Measurements from ENCODE around the gene HPF1.

DNA sequence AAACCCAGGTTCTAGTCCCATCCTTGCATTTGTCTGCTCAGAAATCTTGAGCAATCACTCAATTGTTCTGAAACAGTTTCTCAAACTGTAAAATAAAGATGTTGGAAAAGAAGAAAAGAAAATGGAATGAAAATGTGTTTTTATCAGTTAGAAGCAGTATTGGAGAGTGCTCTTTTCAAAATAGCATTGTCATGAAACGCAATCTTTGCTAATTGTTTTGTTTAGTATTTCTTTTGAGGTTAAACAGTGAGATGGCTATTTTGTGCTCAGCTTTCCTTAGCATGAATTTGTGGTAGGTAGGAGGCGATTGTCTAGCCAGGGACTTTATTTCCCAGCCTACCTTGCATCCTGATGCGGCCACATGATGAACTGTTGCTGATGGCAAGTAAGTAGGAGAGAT, 10.6 kb upstream of the HPF1 start:
- TF ChIP-seq, protein P1, sequence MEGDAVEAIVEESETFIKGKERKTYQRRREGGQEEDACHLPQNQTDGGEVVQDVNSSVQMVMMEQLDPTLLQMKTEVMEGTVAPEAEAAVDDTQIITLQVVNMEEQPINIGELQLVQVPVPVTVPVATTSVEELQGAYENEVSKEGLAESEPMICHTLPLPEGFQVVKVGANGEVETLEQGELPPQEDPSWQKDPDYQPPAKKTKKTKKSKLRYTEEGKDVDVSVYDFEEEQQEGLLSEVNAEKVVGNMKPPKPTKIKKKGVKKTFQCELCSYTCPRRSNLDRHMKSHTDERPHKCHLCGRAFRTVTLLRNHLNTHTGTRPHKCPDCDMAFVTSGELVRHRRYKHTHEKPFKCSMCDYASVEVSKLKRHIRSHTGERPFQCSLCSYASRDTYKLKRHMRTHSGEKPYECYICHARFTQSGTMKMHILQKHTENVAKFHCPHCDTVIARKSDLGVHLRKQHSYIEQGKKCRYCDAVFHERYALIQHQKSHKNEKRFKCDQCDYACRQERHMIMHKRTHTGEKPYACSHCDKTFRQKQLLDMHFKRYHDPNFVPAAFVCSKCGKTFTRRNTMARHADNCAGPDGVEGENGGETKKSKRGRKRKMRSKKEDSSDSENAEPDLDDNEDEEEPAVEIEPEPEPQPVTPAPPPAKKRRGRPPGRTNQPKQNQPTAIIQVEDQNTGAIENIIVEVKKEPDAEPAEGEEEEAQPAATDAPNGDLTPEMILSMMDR (IDR thresholded peaks at IDR 0.05): no peak
- no peak for TF ChIP-seq POLR2A (IDR thresholded peaks at IDR 0.05)
